ENCODE results near the gene PRICKLE4. TPM values are rescaled to one million over a fixed set of nuclear protein-coding genes. Genes with fewer than 3 reads are reported as not detected.
A peak's percentile ranks its signal among the peaks of the same experiment; 100 is the strongest.

The PRICKLE4 gene
- total and polyA plus RNA-seq, 4 donors, result 2.9 to 6.9 (median 5.5) TPM

DNA sequence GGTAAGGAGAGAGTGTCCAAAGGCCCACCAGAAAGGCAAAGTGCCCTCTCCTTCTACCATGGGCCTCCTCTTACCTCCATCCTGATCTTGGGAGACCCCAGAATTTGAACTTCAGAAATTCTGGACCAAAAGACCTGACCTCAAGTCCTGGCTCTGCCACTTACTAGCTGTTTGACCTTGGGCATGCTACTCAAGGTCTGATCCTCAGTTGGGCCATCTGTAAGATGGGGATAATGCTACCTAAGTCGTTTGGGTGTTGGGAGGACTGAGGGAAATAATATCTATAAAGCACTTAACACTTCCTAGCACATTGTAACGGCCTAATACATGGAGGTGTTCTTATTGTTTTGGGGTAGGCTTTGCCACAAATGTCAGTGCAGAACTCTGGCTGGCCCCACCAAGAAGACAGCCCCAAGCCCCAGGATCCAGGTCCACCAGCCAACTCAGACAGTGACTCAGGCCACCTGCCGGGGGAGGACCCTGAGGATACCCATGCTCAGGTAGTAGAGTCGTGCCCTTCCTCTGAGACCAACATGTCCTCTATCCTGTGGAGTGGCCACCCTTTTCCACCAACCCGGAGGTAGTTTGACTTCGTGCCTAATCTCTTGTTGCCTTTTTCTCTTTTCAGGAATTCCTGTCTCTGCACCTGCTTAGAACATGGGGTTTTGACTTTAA is 2.7 kb downstream of the PRICKLE4 start:
- no peak overlapping the region for H3K27ac ChIP-seq (ENCODE audit: low read depth in 1 of 2, low read length in 1 of 2)
- no peaks in the 10 kb centered on the region for H3K27me3 ChIP-seq (ENCODE audit: control insufficient read depth in 3 of 3, insufficient read depth in 3 of 3, low read length in 2 of 3)
- H3K36me3 ChIP-seq (ENCODE audit: control insufficient read depth in 4 of 4, insufficient read depth in 4 of 4, low read length in 4 of 4), result peaks cover 0 to 5% (median 0%) of the 10 kb centered on the region in 4 donors
- H3K9me3 ChIP-seq (ENCODE audit: control insufficient read depth in 4 of 4, insufficient read depth in 3 of 4, low read length in 3 of 4), result no peaks in the 10 kb centered on the region
- WGBS, 2 donors, result 80 to 86% methylated on average over 6 of the region's 6 CpGs
- H3K9ac ChIP-seq (ENCODE audit: insufficient read depth in 1 of 2, low read length in 2 of 2), result no peak overlapping the region
- H3K4me3 ChIP-seq, result no peak overlapping the region
- TF ChIP-seq, protein P1, sequence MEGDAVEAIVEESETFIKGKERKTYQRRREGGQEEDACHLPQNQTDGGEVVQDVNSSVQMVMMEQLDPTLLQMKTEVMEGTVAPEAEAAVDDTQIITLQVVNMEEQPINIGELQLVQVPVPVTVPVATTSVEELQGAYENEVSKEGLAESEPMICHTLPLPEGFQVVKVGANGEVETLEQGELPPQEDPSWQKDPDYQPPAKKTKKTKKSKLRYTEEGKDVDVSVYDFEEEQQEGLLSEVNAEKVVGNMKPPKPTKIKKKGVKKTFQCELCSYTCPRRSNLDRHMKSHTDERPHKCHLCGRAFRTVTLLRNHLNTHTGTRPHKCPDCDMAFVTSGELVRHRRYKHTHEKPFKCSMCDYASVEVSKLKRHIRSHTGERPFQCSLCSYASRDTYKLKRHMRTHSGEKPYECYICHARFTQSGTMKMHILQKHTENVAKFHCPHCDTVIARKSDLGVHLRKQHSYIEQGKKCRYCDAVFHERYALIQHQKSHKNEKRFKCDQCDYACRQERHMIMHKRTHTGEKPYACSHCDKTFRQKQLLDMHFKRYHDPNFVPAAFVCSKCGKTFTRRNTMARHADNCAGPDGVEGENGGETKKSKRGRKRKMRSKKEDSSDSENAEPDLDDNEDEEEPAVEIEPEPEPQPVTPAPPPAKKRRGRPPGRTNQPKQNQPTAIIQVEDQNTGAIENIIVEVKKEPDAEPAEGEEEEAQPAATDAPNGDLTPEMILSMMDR (IDR thresholded peaks at IDR 0.05; ENCODE audit: control extremely low read depth, extremely low read depth), result no peak
- DNase-seq (no peak), ATAC-seq (ENCODE audit: insufficient read depth, low FRiP score) (no peak)
- peaks cover 4 to 37% (median 23%) of the 10 kb centered on the region in 5 donors for H3K4me1 ChIP-seq (ENCODE audit: control insufficient read depth in 5 of 5, insufficient read depth in 5 of 5, low read length in 5 of 5)

DNA sequence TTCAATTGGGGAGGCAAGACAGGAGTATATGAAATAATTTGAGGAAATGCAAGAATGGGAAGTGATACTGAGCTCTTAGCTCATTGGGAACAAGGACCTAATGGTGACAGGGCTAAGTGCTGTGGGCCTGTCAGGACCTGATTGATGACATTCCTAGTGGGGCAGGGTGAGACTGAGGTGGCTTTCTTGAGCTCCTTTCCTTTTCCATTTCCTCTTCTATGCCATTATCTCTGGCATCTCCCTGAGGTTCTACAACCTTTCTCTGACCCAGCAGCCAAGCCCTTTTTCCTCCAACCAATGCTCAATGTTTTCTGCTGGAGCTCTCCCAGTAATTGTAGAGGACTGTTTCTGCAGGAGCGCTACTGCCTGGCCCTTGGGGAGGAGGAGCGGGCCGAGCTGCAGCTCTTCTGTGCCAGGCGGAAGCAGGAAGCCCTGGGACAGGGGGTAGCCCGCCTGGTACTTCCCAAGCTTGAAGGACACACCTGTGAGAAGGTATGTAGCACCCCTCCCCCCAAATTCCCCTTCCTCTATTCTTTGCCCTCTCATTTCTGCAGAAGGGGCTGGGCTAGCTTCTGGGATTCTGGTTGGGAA is 4.1 kb downstream of the PRICKLE4 start:
- H3K9me3 ChIP-seq (ENCODE audit: control insufficient read depth in 4 of 4, insufficient read depth in 3 of 4, low read length in 3 of 4), result no peaks in the 10 kb centered on the region
- H3K4me1 ChIP-seq (ENCODE audit: control insufficient read depth in 5 of 5, insufficient read depth in 5 of 5, low read length in 5 of 5), result peaks cover 2 to 28% (median 16%) of the 10 kb centered on the region in 5 donors

GRCh38 chr6:41785254-41785653 is 4.7 kb downstream of the PRICKLE4 start:
- WGBS, 2 donors, result 72 to 78% methylated on average over 11 of the region's 11 CpGs
- no peak for DNase-seq
- no peak overlapping the region for H3K27ac ChIP-seq (ENCODE audit: low read depth in 1 of 2, low read length in 1 of 2)

More for the DNA sequence above, 4.1 kb downstream of the PRICKLE4 start:
- Histone ChIP-seq H3K27ac (ENCODE audit: low read depth in 1 of 2, low read length in 1 of 2) (peak overlapping the region in 1 of 2 donors; percentile 21), H3K4me3 (no peak overlapping the region), H3K36me3 (ENCODE audit: control insufficient read depth in 4 of 4, insufficient read depth in 4 of 4, low read length in 4 of 4) (peaks cover 2 to 13% (median 6%) of the 10 kb centered on the region in 4 donors), H3K27me3 (ENCODE audit: control insufficient read depth in 3 of 3, insufficient read depth in 3 of 3, low read length in 2 of 3) (no peaks in the 10 kb centered on the region), H3K9ac (ENCODE audit: insufficient read depth in 1 of 2, low read length in 2 of 2) (no peak overlapping the region)
- TF ChIP-seq, protein P1 (IDR thresholded peaks at IDR 0.05; ENCODE audit: control extremely low read depth, extremely low read depth), result no peak
- ATAC-seq (ENCODE audit: insufficient read depth, low FRiP score), result no peak
- WGBS, 2 donors, result 43 to 67% methylated on average over 5 of the region's 5 CpGs
- DNase-seq, result no peak

More at GRCh38 chr6:41785254-41785653, 4.7 kb downstream of the PRICKLE4 start:
- Histone ChIP-seq H3K36me3 (ENCODE audit: control insufficient read depth in 4 of 4, insufficient read depth in 4 of 4, low read length in 4 of 4) (peaks cover 3 to 18% (median 9%) of the 10 kb centered on the region in 4 donors), H3K4me3 (no peak overlapping the region), H3K27me3 (ENCODE audit: control insufficient read depth in 3 of 3, insufficient read depth in 3 of 3, low read length in 2 of 3) (no peaks in the 10 kb centered on the region), H3K9ac (ENCODE audit: insufficient read depth in 1 of 2, low read length in 2 of 2) (no peak overlapping the region), H3K4me1 (ENCODE audit: control insufficient read depth in 5 of 5, insufficient read depth in 5 of 5, low read length in 5 of 5) (peaks cover 2 to 28% (median 16%) of the 10 kb centered on the region in 5 donors), H3K9me3 (ENCODE audit: control insufficient read depth in 4 of 4, insufficient read depth in 3 of 4, low read length in 3 of 4) (no peaks in the 10 kb centered on the region)
- TF ChIP-seq, protein P1 (IDR thresholded peaks at IDR 0.05; ENCODE audit: control extremely low read depth, extremely low read depth), result no peak
- no peak for ATAC-seq (ENCODE audit: insufficient read depth, low FRiP score)

All from lung (tissue), 12 donors.